ENCODE measurements around the gene SCP2D1.

- no peak for TF ChIP-seq POLR2AphosphoS5 (IDR thresholded peaks at IDR 0.05)
- TF ChIP-seq, protein P1, sequence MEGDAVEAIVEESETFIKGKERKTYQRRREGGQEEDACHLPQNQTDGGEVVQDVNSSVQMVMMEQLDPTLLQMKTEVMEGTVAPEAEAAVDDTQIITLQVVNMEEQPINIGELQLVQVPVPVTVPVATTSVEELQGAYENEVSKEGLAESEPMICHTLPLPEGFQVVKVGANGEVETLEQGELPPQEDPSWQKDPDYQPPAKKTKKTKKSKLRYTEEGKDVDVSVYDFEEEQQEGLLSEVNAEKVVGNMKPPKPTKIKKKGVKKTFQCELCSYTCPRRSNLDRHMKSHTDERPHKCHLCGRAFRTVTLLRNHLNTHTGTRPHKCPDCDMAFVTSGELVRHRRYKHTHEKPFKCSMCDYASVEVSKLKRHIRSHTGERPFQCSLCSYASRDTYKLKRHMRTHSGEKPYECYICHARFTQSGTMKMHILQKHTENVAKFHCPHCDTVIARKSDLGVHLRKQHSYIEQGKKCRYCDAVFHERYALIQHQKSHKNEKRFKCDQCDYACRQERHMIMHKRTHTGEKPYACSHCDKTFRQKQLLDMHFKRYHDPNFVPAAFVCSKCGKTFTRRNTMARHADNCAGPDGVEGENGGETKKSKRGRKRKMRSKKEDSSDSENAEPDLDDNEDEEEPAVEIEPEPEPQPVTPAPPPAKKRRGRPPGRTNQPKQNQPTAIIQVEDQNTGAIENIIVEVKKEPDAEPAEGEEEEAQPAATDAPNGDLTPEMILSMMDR (IDR thresholded peaks at IDR 0.05 in 8 of 11, conservative IDR thresholded peaks at IDR 0.05 in 3 of 11): no peak
Measured at GRCh38 chr20:18795366-18795765, 18.2 kb upstream of the SCP2D1 start.

Data from spleen (tissue), 7 donors.